ENCODE measurements around the gene LRFN3.

DNA sequence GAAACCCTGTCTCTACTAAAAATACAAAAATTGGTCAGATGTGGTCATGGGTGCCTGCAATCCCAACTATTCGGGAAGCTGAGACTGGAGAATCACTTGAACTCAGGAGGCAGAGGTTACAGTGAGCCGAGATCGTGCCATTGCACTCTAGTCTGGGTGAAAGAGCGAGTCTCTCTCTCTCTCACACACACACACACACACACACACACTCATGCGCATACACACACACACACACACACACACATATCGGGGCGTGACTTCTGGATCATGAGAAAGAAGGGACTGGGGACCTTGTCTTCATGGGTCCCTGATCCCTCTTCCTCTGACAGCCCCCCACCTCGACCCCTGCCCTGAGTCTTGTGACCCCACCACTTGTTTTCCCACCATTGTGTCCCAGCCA lies 47.0 kb downstream of the LRFN3 start:
- TF ChIP-seq RAD21 (IDR thresholded peaks at IDR 0.05) (no peak), ZBTB33 (IDR thresholded peaks at IDR 0.05) (no peak), MAX (IDR thresholded peaks at IDR 0.05) (no peak), ATF3 (IDR thresholded peaks at IDR 0.05) (no peak), EGR1 (IDR thresholded peaks at IDR 0.05; ENCODE audit: low read depth in 2 of 2) (no peak)
- TF ChIP-seq, protein P1, sequence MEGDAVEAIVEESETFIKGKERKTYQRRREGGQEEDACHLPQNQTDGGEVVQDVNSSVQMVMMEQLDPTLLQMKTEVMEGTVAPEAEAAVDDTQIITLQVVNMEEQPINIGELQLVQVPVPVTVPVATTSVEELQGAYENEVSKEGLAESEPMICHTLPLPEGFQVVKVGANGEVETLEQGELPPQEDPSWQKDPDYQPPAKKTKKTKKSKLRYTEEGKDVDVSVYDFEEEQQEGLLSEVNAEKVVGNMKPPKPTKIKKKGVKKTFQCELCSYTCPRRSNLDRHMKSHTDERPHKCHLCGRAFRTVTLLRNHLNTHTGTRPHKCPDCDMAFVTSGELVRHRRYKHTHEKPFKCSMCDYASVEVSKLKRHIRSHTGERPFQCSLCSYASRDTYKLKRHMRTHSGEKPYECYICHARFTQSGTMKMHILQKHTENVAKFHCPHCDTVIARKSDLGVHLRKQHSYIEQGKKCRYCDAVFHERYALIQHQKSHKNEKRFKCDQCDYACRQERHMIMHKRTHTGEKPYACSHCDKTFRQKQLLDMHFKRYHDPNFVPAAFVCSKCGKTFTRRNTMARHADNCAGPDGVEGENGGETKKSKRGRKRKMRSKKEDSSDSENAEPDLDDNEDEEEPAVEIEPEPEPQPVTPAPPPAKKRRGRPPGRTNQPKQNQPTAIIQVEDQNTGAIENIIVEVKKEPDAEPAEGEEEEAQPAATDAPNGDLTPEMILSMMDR (IDR thresholded peaks at IDR 0.05; ENCODE audit: low read depth, low read length, missing input control), result no peak

Measured in liver (tissue), 3 donors.